Upper lobe of left lung (tissue), 6 donors: ENCODE measurements around the gene KCNIP4. TPM values are rescaled to one million over a fixed set of nuclear protein-coding genes. Genes with fewer than 3 reads are reported as not detected.

Experiments used
- ATAC-seq, 2 donors: fragments of 200-7000 bp; cut with Tn5 transposase; one replicate each; pipeline ENCODE4 v1.9.1; 2022; ENCODE audit warnings: mild to moderate bottlenecking in 2 of 2, moderate library complexity in 2 of 2; ENCODE audit not compliant: low FRiP score in 2 of 2
- DNase-seq, 2 donors: peaks; one replicate each; pipeline ENCODE4 v3.0.0-alpha.2; 2019 to 2020
- H3K27ac ChIP-seq, 4 donors: fragments of 200-600 bp; sonication (generic); one replicate each; pipeline ENCODE4 v1.5.1; 2016 to 2019
- H3K27me3 ChIP-seq, 4 donors: fragments of 200-600 bp; sonication (generic); one replicate each; pipeline ENCODE4 v1.5.1; 2017 to 2019
- H3K36me3 ChIP-seq, 4 donors: fragments of 200-600 bp; sonication (generic); one replicate each; pipeline ENCODE4 v1.5.1; 2016 to 2019
- H3K4me1 ChIP-seq, 4 donors: fragments of 200-600 bp; sonication (generic); one replicate each; pipeline ENCODE4 v1.5.1; 2018 to 2019
- H3K4me3 ChIP-seq, 4 donors: fragments of 200-600 bp; sonication (generic); one replicate each; pipeline ENCODE4 v1.5.1; 2017 to 2019; ENCODE audit warnings: mild to moderate bottlenecking in 2 of 4, moderate library complexity in 1 of 4
- H3K9me3 ChIP-seq, 4 donors: fragments of 200-600 bp; sonication (generic); one replicate each; pipeline ENCODE4 v1.5.1; 2018 to 2019
- EP300 ChIP-seq, 4 donors: sonication (generic); formaldehyde crosslinking; IDR thresholded peaks; one replicate each; pipeline ENCODE4 v1.5.1; 2017; ENCODE audit warnings: antibody characterized with exemption in 4 of 4, control low read depth in 2 of 4
- POLR2A ChIP-seq, 4 donors: fragments of 450-650 bp; IDR thresholded peaks; one replicate each; pipeline ENCODE4 v1.5.1; 2016 to 2017; ENCODE audit warnings: antibody characterized with exemption in 4 of 4, mild to moderate bottlenecking in 2 of 4
- POLR2AphosphoS5 ChIP-seq, 2 donors: sonication (generic); formaldehyde crosslinking; IDR thresholded peaks; one replicate each; pipeline ENCODE4 v1.5.1; 2017; ENCODE audit warnings: antibody characterized with exemption in 2 of 2
- WGBS, 2 donors: methylation state at CpG; one replicate each; pipeline ENCODE4 v1.1.5; 2017 to 2018; 5-methylcytosine and 5-hydroxymethylcytosine counted together
- total RNA-seq, 6 donors: library from RNA; depleted of rRNA in 4 of 6; stranded (reverse); fragments of >200 nt in 4 of 6; gene quantifications; one replicate each; pipeline versions ENCODE4 v1.1.0 to v1.2.1, GENCODE V29; 2016 to 2021
- TF ChIP-seq, protein P1 (sequence below), 6 experiments: fragments of 450-650 bp in 4 of 6; fragments of 200-600 bp in 2 of 6; sonication (generic) in 2 of 6; IDR thresholded peaks; one replicate each; pipeline ENCODE4 v1.5.1; 2016 to 2019; ENCODE audit warnings: antibody characterized with exemption in 6 of 6
- donor health status: DM: no; HTN: no; CAD: no; lungs with moderate emphysema.
- donor health status: DM: no; HTN: yes; CAD: no; lungs with severe emphysema.

Gene KCNIP4
- total RNA-seq, 6 donors from 2014 or later: 0.20 TPM; not detected in 5

DNA sequence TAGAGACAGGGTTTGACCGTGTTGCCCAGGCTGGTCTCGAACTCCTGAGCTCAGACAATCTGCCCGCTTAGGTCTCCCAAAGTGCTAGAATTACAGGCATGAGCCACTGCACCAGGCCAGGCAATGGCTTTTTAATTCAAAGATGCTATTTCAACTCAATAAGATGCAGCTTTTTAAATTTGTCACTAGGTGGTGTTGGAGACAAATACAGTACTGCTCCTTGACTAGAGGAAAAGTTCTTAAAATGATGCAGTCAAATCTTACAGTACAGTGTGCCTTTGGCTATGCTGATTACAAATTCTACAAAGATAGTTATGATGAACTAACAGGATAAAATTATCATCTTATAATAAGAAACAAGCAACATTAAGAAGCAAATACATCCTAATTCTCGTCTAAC is 441.1 kb downstream of the KCNIP4 start:
- Histone ChIP-seq H3K4me1 (no peaks in the 10 kb centered on the region), H3K36me3 (no peaks in the 10 kb centered on the region), H3K4me3 (no peak overlapping the region), H3K9me3 (no peaks in the 10 kb centered on the region), H3K27me3 (no peaks in the 10 kb centered on the region), H3K27ac (no peak overlapping the region)
- ATAC-seq (no peak), DNase-seq (no peak)
- no peak for TF ChIP-seq POLR2AphosphoS5 (IDR thresholded peaks at IDR 0.05)
- TF ChIP-seq, protein P1, sequence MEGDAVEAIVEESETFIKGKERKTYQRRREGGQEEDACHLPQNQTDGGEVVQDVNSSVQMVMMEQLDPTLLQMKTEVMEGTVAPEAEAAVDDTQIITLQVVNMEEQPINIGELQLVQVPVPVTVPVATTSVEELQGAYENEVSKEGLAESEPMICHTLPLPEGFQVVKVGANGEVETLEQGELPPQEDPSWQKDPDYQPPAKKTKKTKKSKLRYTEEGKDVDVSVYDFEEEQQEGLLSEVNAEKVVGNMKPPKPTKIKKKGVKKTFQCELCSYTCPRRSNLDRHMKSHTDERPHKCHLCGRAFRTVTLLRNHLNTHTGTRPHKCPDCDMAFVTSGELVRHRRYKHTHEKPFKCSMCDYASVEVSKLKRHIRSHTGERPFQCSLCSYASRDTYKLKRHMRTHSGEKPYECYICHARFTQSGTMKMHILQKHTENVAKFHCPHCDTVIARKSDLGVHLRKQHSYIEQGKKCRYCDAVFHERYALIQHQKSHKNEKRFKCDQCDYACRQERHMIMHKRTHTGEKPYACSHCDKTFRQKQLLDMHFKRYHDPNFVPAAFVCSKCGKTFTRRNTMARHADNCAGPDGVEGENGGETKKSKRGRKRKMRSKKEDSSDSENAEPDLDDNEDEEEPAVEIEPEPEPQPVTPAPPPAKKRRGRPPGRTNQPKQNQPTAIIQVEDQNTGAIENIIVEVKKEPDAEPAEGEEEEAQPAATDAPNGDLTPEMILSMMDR (IDR thresholded peaks at IDR 0.05): no peak
- TF ChIP-seq POLR2A (IDR thresholded peaks at IDR 0.05): no peak
- TF ChIP-seq EP300 (IDR thresholded peaks at IDR 0.05): no peak
- 86 to 88% methylated on average over 4 of the region's 4 CpGs for WGBS, 2 donors

DNA sequence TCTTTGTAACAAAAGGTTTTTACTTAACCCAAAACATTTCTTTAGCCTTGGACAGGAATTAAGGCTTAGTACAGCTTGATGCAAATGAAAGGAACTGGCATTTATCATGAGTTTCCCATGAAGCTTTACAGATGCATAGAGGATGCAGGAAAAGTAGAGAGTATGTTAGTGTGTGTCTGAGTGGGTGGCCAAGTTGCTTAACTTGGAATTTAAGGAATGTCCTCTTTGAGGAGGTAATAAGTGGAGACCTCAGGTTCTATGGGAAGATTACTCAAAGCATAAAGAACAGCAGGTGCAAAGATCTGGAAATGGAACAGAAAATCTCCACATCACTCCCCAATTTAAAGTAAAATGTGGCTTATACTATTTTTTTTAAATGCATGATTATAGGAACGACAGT is 457.9 kb downstream of the KCNIP4 start:
- Histone ChIP-seq H3K4me1 (no peaks in the 10 kb centered on the region), H3K27ac (no peak overlapping the region), H3K27me3 (no peaks in the 10 kb centered on the region), H3K4me3 (no peak overlapping the region), H3K36me3 (no peaks in the 10 kb centered on the region), H3K9me3 (no peaks in the 10 kb centered on the region)
- ATAC-seq (no peak), DNase-seq (no peak)
- TF ChIP-seq, protein P1 (IDR thresholded peaks at IDR 0.05): no peak
- TF ChIP-seq POLR2AphosphoS5 (IDR thresholded peaks at IDR 0.05) (no peak), POLR2A (IDR thresholded peaks at IDR 0.05) (no peak), EP300 (IDR thresholded peaks at IDR 0.05) (no peak)
- WGBS, 2 donors: 61 to 79% methylated on average over 1 of the region's 1 CpG

DNA sequence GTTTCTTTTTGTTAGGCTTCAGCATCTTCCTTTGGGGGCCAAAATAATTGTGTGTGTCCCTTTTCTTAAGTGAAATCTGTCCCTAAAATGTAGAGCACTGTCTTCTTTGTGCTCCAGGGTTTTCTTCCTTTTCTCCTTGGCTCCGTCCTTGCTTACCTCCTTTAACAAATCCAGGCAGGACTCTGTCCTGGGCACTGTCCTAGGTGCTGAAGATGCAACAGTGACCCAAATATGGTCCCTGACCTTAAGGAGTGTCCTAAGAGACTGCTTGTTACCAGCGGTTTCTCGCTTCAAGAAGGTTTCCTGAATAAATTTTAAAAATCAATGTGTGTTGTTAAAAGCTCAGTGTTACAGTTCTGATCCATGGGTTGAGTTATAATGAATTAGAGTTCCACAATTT is 471.8 kb downstream of the KCNIP4 start:
- Histone ChIP-seq H3K9me3 (no peaks in the 10 kb centered on the region), H3K4me1 (no peaks in the 10 kb centered on the region), H3K4me3 (no peak overlapping the region), H3K27ac (no peak overlapping the region), H3K36me3 (no peaks in the 10 kb centered on the region), H3K27me3 (no peaks in the 10 kb centered on the region)
- TF ChIP-seq, protein P1 (IDR thresholded peaks at IDR 0.05): no peak
- TF ChIP-seq POLR2A (IDR thresholded peaks at IDR 0.05) (no peak), POLR2AphosphoS5 (IDR thresholded peaks at IDR 0.05) (no peak), EP300 (IDR thresholded peaks at IDR 0.05) (no peak)
- 25 to 28% methylated on average over 3 of the region's 3 CpGs for WGBS, 2 donors
- no peak for DNase-seq
- ATAC-seq: no peak

DNA sequence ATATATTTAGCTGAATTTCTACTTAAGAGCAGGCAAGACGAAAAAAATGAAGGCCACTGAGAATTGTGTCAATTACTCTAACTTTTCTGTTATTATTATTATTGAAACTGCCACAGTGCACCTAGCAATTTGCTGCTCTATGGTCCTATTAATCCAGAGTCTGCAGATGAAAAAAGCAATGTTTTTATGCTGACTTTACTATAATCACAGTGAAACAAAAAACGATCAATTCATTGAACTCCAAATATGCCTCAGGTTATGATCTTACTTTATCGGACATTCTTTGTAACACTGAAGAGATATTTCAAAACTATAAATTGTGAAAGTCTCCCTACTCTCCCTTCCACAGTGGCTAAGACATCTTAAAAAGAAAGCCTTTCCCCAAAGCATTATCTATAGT is 474.4 kb downstream of the KCNIP4 start:
- Histone ChIP-seq H3K4me3 (no peak overlapping the region), H3K27me3 (no peaks in the 10 kb centered on the region), H3K4me1 (no peaks in the 10 kb centered on the region), H3K9me3 (no peaks in the 10 kb centered on the region), H3K36me3 (no peaks in the 10 kb centered on the region), H3K27ac (no peak overlapping the region)
- ATAC-seq (no peak), DNase-seq (no peak)
- WGBS, 2 donors: 72 to 81% methylated on average over 3 of the region's 3 CpGs
- TF ChIP-seq EP300 (IDR thresholded peaks at IDR 0.05) (no peak), POLR2AphosphoS5 (IDR thresholded peaks at IDR 0.05) (no peak), POLR2A (IDR thresholded peaks at IDR 0.05) (no peak)
- TF ChIP-seq, protein P1 (IDR thresholded peaks at IDR 0.05): no peak

DNA sequence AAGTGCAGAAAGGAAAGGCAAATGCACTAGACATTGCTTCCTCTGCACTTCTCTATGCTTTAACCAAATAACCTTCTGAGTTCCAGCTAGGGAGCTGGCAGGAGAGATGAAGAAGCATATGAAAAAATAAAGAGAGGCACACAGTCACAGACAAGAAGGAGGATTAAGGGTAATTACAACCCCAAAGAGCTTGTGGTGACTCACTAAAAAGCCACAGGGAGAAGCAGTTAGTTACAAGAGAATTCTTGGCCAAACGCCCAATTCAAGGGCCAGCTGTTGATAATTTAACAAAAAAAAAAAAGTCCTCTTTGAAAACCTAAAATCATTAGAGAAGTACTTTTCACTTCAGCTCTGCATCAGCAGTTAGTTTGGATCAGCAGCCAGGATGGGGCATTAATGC is 478.0 kb downstream of the KCNIP4 start:
- no peak for ATAC-seq
- DNase-seq: no peak
- TF ChIP-seq POLR2A (IDR thresholded peaks at IDR 0.05) (no peak), EP300 (IDR thresholded peaks at IDR 0.05) (no peak), POLR2AphosphoS5 (IDR thresholded peaks at IDR 0.05) (no peak)
- TF ChIP-seq, protein P1 (IDR thresholded peaks at IDR 0.05): no peak

More for the DNA sequence above, 478.0 kb downstream of the KCNIP4 start:
- Histone ChIP-seq H3K4me1 (no peaks in the 10 kb centered on the region), H3K27me3 (no peaks in the 10 kb centered on the region), H3K4me3 (no peak overlapping the region), H3K27ac (no peak overlapping the region), H3K9me3 (no peaks in the 10 kb centered on the region), H3K36me3 (no peaks in the 10 kb centered on the region)
- 28 to 36% methylated on average over 1 of the region's 1 CpG for WGBS, 2 donors
